Measurements from ENCODE around the gene FRMD7.
"Not testable (repeated sequence)": the region's sequence is repeated elsewhere in the genome, so short reads cannot be mapped to it uniquely, and the experiment has no call there.

The FRMD7 gene, protein sequence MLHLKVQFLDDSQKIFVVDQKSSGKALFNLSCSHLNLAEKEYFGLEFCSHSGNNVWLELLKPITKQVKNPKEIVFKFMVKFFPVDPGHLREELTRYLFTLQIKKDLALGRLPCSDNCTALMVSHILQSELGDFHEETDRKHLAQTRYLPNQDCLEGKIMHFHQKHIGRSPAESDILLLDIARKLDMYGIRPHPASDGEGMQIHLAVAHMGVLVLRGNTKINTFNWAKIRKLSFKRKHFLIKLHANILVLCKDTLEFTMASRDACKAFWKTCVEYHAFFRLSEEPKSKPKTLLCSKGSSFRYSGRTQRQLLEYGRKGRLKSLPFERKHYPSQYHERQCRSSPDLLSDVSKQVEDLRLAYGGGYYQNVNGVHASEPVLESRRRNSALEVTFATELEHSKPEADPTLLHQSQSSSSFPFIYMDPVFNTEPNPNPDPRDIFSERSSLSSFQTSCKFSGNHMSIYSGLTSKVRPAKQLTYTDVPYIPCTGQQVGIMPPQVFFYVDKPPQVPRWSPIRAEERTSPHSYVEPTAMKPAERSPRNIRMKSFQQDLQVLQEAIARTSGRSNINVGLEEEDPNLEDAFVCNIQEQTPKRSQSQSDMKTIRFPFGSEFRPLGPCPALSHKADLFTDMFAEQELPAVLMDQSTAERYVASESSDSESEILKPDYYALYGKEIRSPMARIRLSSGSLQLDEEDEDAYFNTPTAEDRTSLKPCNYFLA

DNA sequence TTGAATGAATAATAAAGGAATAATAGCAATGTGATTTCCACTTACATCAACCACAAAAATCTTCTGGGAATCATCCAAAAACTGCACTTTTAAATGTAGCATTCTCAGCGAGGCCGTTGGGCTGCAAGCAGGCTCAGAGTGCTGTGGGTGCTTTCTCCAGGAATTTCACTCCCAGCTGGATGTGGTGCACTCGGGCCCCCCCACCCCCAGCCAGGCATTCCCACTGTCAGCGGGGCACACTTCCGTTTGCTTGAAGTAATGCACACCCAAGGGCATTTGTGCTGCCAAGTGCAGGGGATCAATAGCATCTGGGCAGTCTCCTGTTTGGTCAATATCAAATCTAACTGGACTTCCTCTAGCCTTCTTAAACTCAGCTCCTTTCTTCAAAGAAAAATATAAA lies at the start of gene FRMD7:
TSS of gene FRMD7 (minus strand) at position 278 of the 400 bp plus-strand sequence. CDS start at position 102, 176 bp downstream.
- DNase-seq: no peak

DNA sequence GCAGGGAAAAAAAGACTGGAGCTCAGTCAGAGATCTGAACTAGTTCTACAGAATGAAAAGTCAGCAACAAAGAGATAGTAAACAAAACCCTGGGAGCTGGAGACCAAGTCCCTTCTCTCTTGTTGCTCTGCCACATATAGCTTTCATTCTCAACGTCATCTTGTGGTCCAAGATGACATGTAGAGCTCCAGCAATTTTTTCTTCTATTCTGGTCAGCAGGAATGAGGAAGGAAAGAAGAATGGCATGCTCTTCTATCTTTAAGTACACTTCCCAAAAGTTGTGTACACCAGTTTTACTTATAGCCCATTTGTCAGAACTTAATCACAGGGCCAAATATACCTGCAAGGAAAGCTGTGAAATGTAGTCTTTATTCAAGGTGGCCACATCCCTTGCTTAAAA lies 45.8 kb upstream of the FRMD7 start:
- no peak for DNase-seq

DNA sequence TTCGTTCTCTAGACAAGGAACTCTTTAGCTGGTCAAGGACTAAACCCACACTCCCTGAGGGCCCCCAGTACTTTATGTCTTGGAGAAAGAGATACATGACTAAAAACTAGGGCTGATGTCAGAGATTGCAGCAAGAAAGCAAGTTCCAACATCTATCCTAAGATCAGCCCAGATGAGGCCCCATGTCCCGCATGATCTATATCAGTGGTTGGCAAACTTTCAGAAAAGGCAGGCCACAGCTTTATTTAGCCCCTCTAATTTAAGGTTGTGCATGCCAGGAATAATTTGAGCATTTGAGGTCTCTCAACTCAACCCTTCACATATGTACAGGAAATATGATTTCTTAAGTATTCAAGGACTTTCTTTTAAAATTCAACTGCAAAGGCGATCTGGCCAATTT lies 44.1 kb upstream of the FRMD7 start:
- DNase-seq: peak; percentile 36

DNA sequence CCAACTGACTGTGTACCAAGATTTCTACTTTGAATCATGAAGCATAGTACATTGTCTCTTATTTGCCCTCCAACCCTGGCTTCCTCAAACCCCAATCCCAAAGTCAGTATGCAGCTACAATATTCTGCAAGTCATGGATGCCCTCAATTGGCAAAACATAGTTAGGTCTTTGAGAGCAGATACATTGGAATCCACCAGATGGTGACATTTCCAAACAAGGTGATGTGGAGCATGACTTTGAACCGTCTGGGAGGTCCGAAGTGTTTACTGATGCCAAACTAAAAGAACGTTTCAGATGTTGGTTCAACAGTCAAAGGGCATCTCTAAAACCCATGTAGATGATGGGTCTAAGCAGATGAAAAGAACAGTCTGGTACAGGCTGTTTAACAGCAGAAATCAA lies 43.7 kb upstream of the FRMD7 start:
- DNase-seq: no peak

DNA sequence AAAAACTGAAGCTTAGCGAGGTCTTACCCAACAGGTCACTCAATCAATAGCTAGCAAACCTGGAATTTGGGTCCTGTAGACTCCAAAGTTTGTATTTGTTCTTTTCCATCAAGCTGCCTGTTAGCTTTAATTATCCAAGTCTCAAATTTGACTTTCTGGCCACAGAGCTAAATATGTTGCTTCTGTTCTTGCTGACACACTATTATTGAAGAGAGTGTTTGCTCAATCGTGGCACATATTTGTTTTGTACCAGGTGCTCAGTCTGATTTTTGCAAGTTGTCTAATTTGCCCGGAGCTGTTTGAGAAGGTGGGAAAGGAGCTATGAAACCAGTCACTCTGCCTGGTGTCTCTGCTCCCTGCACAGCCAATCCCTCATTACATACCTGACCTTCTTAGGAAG lies 41.7 kb upstream of the FRMD7 start:
- DNase-seq: no peak

DNA sequence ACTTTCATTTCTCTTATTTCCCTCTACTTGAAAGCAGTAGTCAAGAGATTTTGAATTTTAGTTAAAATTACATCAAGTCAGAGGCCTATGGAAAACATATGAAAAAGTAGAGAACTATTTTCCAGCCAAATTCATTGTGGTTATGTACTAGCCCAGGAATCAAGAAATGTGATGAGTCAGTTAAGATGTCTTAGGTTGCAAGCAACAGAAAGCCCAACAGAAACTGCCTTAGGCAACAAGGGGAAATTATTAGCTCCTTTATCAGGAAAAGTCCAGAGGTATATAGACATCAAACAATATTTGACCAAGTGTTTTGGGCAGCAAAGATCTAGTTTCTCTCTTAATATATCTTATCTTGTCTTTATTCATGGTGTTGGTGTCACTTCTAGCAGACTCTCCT lies 37.8 kb upstream of the FRMD7 start:
- DNase-seq: no peak

DNA sequence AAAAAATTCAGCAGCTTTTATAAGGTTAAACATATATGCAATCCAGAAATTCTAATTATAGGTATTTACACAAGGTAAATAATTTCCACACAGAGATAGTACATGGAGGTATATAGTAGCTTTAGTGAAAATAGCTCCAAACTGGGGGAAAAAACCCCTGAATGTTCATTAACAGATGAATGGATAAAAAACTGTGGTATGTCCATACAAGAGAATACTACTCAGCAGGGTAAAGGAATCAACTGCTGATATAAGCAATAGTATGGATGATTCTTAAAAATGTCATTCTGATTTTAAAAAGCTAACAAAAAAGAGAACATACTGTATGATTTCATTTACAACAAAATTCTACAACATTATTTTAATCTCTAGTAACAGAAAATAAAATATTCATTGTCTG lies 37.2 kb upstream of the FRMD7 start:
- DNase-seq: no peak

DNA sequence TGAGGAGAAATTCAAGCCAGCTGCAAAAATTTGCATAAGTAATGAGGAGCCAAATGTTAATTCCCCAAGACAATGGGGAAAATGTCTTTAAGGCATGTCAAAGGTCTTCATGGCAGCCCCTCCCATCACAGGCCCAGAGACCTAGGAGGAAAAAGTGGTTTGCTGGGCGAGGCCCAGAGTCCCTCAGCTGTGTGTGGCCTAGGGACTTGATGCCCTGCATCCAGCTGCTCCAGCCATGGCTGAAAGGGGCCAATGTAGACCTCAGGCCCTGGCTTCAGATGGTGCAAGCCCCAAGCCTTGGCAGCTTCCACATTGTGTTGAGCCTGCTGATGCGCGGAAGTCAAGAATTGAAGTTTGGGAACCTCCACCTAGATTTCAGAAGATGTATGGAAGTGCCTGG lies 35.3 kb upstream of the FRMD7 start:
- DNase-seq: not testable (repeated sequence)

DNA sequence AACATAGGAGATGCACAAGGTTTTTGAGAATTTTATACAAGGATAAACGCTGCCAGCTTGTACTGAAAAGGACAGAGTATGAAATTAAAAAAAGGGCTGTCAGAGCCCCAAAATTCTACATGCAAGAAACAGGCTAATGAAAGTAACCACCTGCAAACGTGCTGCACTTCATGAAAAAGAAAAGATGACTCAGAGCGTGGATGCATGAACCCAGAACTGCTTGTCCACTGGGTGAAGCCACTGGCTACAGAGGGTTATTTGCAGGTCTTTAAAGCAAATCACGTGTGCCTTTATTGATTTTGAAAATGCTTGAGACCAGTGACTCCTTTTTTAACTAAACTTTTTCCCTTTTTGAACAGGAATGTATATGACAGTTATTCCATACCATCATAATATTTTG lies 25.3 kb upstream of the FRMD7 start:
- no peak for DNase-seq

DNA sequence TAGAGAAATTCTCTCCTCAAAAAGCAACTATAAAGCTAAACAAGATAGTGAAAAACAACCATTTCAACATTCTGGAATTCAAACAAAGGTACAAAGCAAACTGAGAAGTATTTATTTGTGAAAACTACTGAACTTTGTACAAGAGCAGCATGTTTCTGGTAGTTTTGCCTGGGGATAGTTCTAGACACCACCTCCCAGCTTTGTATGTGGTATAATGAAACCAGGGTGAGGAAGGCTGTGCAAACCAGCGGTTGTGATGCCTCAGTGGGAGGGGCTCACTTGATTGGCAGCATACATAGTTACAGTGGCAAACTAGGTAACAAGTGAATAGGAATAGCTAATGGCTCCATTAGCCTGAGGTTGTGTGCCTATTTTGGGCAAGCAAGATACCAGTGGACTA lies 18.6 kb upstream of the FRMD7 start:
- DNase-seq: no peak

DNA sequence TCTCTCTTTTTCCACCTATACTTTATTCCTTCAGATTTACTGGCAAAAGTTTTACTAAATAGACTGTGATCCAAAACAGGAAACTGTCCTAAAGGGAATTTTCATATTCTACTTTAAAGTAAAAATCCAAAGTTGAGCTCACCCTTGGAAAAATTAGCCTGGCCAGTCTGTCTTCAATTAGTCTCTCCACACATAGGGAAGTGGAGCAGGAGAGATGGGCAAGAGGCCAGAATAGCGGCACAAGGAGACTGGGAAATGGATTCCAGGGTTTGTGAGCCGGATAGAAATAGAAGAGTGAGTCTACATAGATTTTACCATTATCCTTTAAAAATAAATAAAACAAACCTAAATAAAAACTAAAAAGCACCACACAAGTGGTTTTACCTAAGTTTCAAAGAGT lies 16.2 kb upstream of the FRMD7 start:
- DNase-seq: no peak

DNA sequence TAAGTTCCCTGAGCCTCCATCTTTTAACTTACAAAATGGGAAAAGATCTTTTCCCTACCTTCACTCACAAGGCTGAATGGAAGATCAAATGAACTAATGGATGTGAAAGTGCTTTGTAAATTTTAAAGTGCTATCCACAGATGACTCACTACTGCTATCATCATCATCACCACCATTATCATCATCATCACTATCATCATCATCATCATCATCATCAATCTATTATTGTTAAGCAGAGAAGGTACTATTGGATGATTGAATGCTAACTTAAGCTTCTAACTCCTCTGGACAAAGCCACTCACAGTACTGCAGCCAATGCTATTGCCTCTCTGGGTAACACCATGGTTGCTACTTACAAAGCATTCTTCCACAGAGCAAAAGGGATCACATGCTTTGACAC lies 1.9 kb downstream of the FRMD7 start:
- no peak for DNase-seq

DNA sequence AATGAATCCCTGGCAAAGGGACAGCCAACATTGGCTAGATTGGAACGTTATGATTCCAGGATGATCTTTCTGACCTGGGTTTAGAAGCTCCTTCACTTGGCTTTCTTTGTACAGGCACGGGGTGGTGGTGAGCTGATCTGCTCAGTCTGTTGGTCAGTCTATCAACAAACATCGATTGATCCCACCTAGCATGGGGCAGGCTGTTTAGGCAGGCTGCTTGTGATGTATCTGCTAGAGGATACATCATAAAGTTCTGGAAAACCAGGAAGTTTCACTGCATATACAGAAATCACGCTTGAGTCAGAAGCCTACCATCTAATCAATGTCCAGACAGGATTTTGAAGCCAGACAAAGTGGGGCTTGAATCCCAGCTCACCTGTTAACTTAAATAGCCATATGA lies 6.9 kb downstream of the FRMD7 start:
- no peak for DNase-seq

DNA sequence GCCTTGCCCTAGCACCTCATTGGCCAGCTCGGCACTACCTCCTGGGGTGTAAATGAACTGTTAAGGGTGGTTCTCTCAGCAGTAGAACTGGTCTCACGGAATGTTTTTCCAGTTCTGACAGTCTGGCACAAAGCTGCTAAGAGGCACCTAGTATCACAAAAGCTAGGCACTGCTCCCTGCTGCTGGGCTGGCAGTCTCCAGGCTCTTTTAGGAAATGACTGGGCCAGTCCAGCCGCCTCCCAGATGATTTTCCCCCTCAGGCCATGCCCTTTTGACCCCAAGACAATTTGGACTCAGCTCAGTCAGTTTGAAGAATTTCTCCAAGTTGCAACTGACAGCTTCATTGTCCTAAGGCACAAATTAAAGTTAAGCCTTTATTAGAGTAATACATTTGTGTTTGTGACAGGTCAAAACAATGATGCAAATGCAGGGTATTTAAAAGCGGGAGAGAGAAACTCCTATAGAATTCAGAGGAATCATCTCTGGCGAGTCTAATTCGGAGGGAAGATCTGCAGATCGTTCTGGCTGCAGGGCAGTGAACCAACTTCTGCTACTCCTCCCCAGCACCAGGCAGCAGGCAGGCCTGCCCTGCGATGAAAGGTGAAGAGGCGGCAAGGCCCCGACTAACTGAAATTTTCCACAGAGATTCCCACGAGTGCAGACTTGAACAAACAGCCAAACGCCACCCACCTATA lies 7.9 kb downstream of the FRMD7 start:
- DNase-seq: no peak

DNA sequence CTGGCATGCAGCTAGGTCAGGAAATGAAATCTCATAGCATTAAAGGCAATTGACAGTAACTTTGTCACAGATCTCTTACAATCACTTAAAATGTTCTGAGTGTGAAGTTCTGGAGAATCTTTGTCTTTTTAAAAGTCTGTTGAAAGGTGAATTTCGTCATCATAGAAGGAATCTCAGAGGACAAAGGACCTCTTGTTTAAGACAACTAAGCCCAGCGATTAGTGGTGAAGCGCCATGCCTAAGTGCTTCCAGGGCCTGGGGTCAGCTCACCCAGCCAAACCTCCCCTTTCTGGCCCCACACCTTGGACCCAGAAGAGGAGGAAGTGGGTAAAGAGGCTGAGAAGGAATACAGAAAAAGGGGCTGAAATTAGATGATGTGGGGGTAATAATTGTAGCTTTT lies 8.5 kb downstream of the FRMD7 start:
- no peak for DNase-seq

DNA sequence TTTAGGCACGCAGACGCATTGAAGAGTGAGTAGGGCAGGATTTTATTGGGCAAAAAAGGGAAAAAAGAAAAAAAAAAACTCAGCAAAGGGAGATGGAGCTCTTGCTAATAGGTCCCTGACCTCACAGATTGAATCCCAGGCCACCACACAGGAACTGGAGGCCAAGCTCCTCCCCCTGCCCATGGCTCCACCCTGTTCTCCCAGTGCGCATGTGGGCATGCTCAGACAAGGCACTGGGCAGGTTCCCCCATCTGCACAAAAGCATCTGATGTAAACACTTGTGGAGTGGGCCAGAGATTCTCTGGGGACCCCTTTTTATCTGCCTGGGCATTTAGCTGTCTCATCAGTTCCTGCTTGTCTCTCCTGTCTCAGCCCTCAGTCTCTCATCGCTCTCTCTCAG lies 9.5 kb downstream of the FRMD7 start:
- no peak for DNase-seq

DNA sequence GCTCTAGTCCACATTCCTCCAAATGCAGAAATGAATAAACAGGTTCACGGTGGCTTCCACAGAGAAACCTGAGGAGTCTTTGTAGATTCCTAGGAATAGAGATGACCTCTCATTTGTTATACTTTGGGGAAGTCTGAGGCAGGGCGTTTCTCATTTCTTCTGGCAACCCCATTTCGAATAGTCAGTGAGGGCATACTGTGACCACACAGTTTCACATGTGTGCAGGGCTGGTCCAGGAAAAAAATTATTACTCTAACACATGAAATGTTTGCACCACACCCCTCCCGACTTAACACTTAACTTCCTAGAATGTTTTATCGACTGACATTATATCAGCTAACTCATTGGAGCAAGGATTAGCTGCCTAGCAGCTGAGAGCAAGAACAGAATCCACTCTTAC lies 12.0 kb downstream of the FRMD7 start:
- DNase-seq: no peak

DNA sequence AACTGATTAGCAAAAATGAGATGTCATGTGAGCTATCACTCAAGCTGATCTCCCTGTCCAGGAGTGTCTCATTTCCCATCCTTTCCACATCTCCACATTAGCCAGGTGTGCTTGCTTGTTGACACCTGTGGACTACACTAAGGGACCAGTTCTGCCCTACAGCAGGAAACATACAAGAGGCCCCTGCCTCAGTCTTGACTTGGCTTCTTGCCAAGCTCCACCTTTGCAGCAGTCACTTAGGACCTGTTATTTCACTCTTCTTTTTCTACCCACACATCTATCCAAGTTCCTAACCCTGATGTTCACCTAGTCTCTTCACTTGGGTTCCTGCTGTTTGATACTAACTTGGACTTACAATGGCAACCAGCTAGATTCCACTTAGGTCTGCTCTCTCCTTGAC lies 13.2 kb downstream of the FRMD7 start:
- DNase-seq: no peak

DNA sequence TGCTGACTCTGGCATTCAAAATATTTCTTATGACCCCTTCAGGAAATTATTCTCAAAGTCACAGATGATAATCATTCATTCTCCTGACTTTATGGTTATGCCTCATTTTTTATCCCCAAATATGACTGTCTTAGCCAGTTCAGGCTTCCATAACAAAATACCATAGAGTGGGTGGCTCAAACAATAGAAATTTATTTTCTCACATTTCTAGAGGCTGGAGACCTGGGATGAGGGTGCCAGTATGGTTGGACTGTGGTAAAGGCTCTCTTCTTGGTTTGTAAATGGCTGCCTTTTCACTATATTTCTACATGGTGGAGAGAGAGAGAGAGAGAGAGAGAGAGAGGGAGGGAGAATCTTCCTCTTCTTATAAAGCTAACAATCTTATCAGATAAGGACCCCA lies 20.5 kb downstream of the FRMD7 start:
- no peak for DNase-seq

DNA sequence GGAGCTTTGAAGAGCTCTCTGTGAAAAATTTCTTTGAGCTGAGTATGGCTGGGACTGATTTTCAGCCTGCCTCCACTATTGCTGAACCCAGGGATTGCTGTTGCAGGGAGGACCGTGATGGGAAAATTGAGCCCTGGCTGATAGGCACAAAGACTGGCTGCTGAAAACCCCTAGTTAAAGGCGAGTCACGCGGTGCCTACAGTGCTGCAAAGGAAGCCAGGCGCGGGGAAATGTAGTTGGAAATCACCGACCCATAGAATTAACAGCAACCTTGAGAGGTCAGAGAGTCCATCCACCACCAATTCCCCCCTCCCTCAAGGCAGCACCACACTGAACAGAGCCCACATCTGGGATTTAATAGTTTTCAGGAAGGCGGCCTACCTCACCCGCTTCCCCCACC lies 26.0 kb downstream of the FRMD7 start:
- DNase-seq: no peak

DNA sequence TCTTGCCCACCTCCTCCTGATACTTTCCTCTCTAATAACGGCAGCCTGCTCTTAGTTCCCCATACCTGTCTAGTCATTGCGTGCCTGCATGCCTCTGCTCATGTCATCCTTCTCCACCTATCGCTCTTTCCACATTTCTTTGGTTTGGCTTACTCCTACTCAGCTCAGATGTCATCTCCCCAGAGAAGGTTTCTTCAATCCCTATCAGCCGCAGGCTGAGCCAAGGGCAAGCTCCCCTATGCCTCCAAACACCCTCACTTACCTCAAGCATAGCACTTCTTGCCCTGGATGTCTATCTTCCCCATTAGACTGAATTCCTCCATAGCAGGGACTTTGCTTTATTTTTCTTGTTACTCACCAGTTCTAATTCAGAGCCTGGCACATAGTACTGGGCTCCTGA lies 26.6 kb downstream of the FRMD7 start:
- no peak for DNase-seq

DNA sequence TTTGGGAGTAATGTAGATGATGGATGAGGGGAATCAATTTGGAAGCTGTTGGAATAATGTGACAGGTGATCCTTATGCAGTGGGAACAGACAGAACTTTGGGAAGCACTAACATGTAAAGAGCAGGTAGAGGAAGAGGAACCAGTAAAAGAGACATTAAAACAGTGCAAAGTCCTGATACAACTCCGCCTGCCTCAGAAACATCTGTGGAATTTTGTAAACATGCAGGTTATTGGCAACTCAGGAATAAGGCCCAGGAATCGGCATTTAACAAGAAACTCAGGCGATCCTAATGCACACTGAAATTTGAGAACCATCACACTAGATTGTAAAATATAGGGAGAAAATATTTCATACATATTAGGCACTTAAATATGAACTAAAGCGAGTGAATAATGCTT lies 29.1 kb downstream of the FRMD7 start:
- DNase-seq: not testable (repeated sequence)

DNA sequence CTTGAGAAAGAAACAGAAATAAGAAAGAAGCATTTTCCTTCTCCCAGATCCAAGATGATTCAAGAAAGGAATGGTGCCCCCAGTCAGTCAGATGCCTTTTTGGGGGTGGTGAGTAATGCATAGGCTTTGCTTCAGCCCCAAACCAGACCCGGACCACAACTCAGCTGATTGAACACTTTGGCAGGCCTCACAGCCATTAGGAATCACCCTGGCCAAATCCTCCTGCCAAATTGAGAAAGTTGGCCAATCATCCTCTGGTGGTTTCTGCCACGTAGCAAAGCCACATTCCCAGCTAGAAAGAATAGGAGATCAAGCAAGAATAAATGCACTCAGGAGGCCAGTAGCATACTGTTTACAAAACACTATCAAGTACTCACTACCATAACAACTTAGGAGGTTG lies 33.7 kb downstream of the FRMD7 start:
- peak; percentile 39 for DNase-seq

DNA sequence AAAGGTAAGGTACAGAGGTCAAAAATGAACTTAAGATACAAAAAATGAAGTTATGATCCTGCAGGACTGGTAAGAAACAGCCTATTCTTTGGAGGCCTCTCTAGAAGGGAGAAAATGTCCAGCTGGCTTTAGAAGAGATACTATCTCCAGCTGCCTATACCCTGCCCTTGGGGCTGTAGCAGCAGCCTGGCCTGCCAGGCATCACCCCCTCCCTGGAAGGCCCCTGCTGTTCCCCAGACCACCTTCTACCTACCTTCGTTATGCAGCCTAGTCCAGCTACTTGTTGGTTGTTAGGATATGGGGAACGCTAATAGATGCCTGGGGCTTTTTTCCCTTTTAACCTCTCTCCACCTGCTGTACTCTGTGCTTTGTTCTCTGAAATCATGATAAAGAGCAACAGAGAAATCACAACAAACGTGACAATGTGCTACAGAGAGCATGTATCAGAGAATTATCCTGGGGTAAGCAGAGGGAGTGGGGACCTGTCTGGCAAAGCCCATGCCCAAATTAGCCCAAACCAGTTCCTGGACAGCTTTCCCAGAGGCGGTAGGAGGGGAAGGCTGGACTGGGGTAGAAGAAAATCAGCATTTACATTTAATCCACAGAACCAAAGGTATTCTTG lies 34.5 kb downstream of the FRMD7 start:
- no peak for DNase-seq
